ENCODE data around the gene MNT. TPM values are rescaled to one million over a fixed set of nuclear protein-coding genes. Genes with fewer than 3 reads are reported as not detected.
"Not testable (repeated sequence)": the region's sequence is repeated elsewhere in the genome, so short reads cannot be mapped to it uniquely, and the experiment has no call there.

The MNT gene
- 32.6 TPM for total RNA-seq
- long read RNA-seq, partial matches to known transcripts: 0 of 32 reads
- long read RNA-seq, other reads (novel, unspliced or antisense): 31 of 32 reads

- Histone ChIP-seq H3K27me3 (ENCODE audit: low read depth) (no peaks in the 10 kb centered on the region), H3K27ac (peak within 1 kb of the TSS; percentile 100), H3K4me1 (peaks cover 70% of the 10 kb centered on the region), H3K36me3 (no peaks in the 10 kb centered on the region), H3K4me3 (peak within 1 kb of the TSS; percentile 99), H3K9me3 (no peaks in the 10 kb centered on the region)
- intact Hi-C loops (cut with DNase I): no loop called here
- peak; percentile 76 to 84 for ATAC-seq
- DNase-seq: peak; percentile 96
- peak; percentile 13 for TF ChIP-seq CTCF (IDR thresholded peaks at IDR 0.05)
These were observed at the start of gene MNT for GRCh38 chr17:2400877-2401425. MNT (minus strand) TSS chr17:2401060; CDS start chr17:2400712, 348 bp downstream.

GRCh38 chr17:2450016-2450650 lies 49.3 kb upstream of the MNT start:
- Histone ChIP-seq H3K27me3 (ENCODE audit: low read depth) (no peaks in the 10 kb centered on the region), H3K36me3 (peaks cover 6% of the 10 kb centered on the region), H3K9me3 (no peaks in the 10 kb centered on the region), H3K27ac (no peak overlapping the region), H3K4me3 (no peak overlapping the region), H3K4me1 (no peaks in the 10 kb centered on the region)
- ATAC-seq (no peak), DNase-seq (no peak)
- no peak for TF ChIP-seq CTCF (IDR thresholded peaks at IDR 0.05)
- intact Hi-C loops (cut with DNase I): no loop called here

- Histone ChIP-seq H3K9me3 (no peaks in the 10 kb centered on the region), H3K36me3 (no peaks in the 10 kb centered on the region), H3K4me3 (no peak overlapping the region), H3K4me1 (no peaks in the 10 kb centered on the region), H3K27ac (no peak overlapping the region), H3K27me3 (ENCODE audit: low read depth) (no peaks in the 10 kb centered on the region)
- no peak for DNase-seq
- intact Hi-C loops (cut with DNase I): no loop called here
- no peak for ATAC-seq
- no peak for TF ChIP-seq CTCF (IDR thresholded peaks at IDR 0.05)
These were observed 48.6 kb upstream of the MNT start for GRCh38 chr17:2449486-2449885.

GRCh38 chr17:2447479-2447878 lies 46.6 kb upstream of the MNT start:
- H3K36me3 ChIP-seq; H3K27ac ChIP-seq; intact Hi-C loops (cut with DNase I); H3K4me3 ChIP-seq; ATAC-seq; H3K9me3 ChIP-seq; H3K4me1 ChIP-seq; H3K27me3 ChIP-seq (ENCODE audit: low read depth); DNase-seq: not testable (repeated sequence)

GRCh38 chr17:2445638-2446037 lies 44.8 kb upstream of the MNT start:
- H3K4me3 ChIP-seq: no peak overlapping the region
- H3K9me3 ChIP-seq: no peaks in the 10 kb centered on the region
- H3K36me3 ChIP-seq: peaks cover 8% of the 10 kb centered on the region
- no peak for TF ChIP-seq CTCF (IDR thresholded peaks at IDR 0.05)
- ATAC-seq (no peak), DNase-seq (no peak)
- intact Hi-C loops (cut with DNase I): no loop called here
- no peaks in the 10 kb centered on the region for H3K27me3 ChIP-seq (ENCODE audit: low read depth)
- no peak overlapping the region for H3K27ac ChIP-seq
- no peaks in the 10 kb centered on the region for H3K4me1 ChIP-seq

- intact Hi-C loops (cut with DNase I): no loop called here
- DNase-seq (no peak), ATAC-seq (no peak)
- no peak overlapping the region for H3K27ac ChIP-seq
- H3K4me3 ChIP-seq: no peak overlapping the region
- H3K4me1 ChIP-seq: peaks cover under 1% of the 10 kb centered on the region
- no peak for TF ChIP-seq CTCF (IDR thresholded peaks at IDR 0.05)
- no peaks in the 10 kb centered on the region for H3K9me3 ChIP-seq
- H3K36me3 ChIP-seq: peaks cover 13% of the 10 kb centered on the region
- H3K27me3 ChIP-seq (ENCODE audit: low read depth): no peaks in the 10 kb centered on the region
These were observed 43.5 kb upstream of the MNT start for GRCh38 chr17:2444382-2444781.
